Measurements from ENCODE around the gene SCRN1. TPM values are rescaled to one million over a fixed set of nuclear protein-coding genes. Genes with fewer than 3 reads are reported as not detected.

The SCRN1 gene
- total and polyA plus RNA-seq, 2 experiments from 2014 or later: 15.2 to 66.7 TPM

GRCh38 chr7:29977886-29978651 is 11.5 kb downstream of the SCRN1 start:
- Histone ChIP-seq H2AFZ (no peak overlapping the region), H3K79me2 (replicated peaks; ENCODE audit: insufficient read depth) (peaks cover 92% of the 10 kb centered on the region), H3K27me3 (ENCODE audit: insufficient read depth) (no peaks in the 10 kb centered on the region), H3K4me2 (no peak overlapping the region), H3F3A (replicated peaks; ENCODE audit: low read depth) (no peaks in the 10 kb centered on the region), H3K4me1 (ENCODE audit: insufficient read depth) (peaks cover 8% of the 10 kb centered on the region; the same call in 1 of the 2 replicates), H4K20me1 (replicated peaks; ENCODE audit: insufficient read depth) (peaks cover 54% of the 10 kb centered on the region), H3K4me3 (no peak overlapping the region), H3K27ac (ENCODE audit: low read depth) (0 out of 2 replicates have a peak overlapping the region, but pooled peaks have one; percentile 42), H3K36me3 (ENCODE audit: insufficient read depth) (no peaks in the 10 kb centered on the region), H3K9me2 (ENCODE audit: insufficient read depth) (no peaks in the 10 kb centered on the region)
- DNase-seq (ENCODE audit: low spot score) (peak; percentile 92), ATAC-seq (peak; percentile 100)
- Mint-ChIP-seq H3K4me1 (0 out of 3 replicates have a peak, but pooled peaks cover 4% of the 10 kb centered on the region), H3K9me3 (no peaks in the 10 kb centered on the region), H3K36me3 (ENCODE audit: low read depth) (no peaks in the 10 kb centered on the region), H3K27me3 (ENCODE audit: insufficient read depth, low read depth, poor library complexity) (no peaks in the 10 kb centered on the region), H3K27ac (no peak overlapping the region; the same call in 1 of the 2 replicates), H3K4me3 (no peak overlapping the region)
- TF ChIP-seq, protein P1, sequence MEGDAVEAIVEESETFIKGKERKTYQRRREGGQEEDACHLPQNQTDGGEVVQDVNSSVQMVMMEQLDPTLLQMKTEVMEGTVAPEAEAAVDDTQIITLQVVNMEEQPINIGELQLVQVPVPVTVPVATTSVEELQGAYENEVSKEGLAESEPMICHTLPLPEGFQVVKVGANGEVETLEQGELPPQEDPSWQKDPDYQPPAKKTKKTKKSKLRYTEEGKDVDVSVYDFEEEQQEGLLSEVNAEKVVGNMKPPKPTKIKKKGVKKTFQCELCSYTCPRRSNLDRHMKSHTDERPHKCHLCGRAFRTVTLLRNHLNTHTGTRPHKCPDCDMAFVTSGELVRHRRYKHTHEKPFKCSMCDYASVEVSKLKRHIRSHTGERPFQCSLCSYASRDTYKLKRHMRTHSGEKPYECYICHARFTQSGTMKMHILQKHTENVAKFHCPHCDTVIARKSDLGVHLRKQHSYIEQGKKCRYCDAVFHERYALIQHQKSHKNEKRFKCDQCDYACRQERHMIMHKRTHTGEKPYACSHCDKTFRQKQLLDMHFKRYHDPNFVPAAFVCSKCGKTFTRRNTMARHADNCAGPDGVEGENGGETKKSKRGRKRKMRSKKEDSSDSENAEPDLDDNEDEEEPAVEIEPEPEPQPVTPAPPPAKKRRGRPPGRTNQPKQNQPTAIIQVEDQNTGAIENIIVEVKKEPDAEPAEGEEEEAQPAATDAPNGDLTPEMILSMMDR (conservative IDR thresholded peaks at IDR 0.05; ENCODE audit: low read depth in 2 of 2): peak; percentile 59 to 80
- no peak for TF ChIP-seq EZH2phosphoT487 (IDR thresholded peaks at IDR 0.05; ENCODE audit: unreplicated experiment)

DNA sequence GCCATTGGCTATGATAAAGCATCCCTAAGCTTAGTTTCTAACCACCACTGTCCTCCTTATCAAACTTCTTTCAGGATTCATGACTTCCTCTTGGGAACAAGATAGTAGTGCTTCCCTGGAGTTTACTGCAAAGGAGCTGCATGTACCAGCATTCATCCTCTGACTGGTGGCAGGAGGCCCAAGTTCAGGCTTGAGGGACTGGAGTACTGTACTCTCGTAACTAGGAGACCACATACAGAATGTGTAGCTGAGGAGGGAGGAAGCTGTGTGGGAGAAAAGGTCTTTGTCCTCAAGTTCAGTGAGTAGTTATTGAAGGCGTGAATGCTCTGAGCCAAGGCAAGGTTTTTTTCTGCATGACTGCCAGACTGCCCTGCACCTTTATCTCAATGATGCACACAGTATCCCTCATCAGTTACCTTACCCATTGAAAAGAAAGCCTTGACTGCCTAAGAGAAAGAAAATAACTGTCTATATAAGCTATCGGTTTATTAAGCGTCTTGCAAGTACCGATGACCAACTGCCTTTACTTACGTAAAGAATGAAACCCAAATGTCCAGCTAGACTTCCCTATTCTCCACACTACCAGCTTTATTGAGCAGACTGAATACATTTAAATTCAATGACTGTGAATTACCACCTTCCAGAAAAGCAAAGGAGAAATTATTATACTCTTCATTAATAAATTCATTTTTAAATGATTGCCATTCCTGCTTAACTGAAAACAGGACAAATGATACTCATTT is 12.8 kb downstream of the SCRN1 start:
- DNase-seq (ENCODE audit: low spot score): no peak
- peaks cover 19% of the 10 kb centered on the region for H3K4me1 ChIP-seq (ENCODE audit: insufficient read depth)
- no peak overlapping the region for H3K4me2 ChIP-seq
- no peak overlapping the region for H2AFZ ChIP-seq
- no peak overlapping the region for H3K4me3 Mint-ChIP-seq
- no peak overlapping the region for H3K27ac Mint-ChIP-seq
- no peak overlapping the region for H3K4me3 ChIP-seq
- no peak overlapping the region for H3K27ac ChIP-seq (ENCODE audit: low read depth)
- H3K79me2 ChIP-seq (replicated peaks; ENCODE audit: insufficient read depth): peaks cover 92% of the 10 kb centered on the region
- H3K27me3 Mint-ChIP-seq (ENCODE audit: insufficient read depth, low read depth, poor library complexity): no peaks in the 10 kb centered on the region
- H3K36me3 Mint-ChIP-seq (ENCODE audit: low read depth): no peaks in the 10 kb centered on the region
- no peaks in the 10 kb centered on the region for H3K9me2 ChIP-seq (ENCODE audit: insufficient read depth)
- H3K27me3 ChIP-seq (ENCODE audit: insufficient read depth): no peaks in the 10 kb centered on the region
- H3F3A ChIP-seq (replicated peaks; ENCODE audit: low read depth): no peaks in the 10 kb centered on the region
- peaks cover 54% of the 10 kb centered on the region for H4K20me1 ChIP-seq (replicated peaks; ENCODE audit: insufficient read depth)
- H3K36me3 ChIP-seq (ENCODE audit: insufficient read depth): no peaks in the 10 kb centered on the region
- ATAC-seq: no peak
- H3K4me1 Mint-ChIP-seq: peaks cover 6% of the 10 kb centered on the region
- H3K9me3 Mint-ChIP-seq: no peaks in the 10 kb centered on the region
- no peak for TF ChIP-seq EZH2phosphoT487 (IDR thresholded peaks at IDR 0.05; ENCODE audit: unreplicated experiment)
- TF ChIP-seq, protein P2, sequence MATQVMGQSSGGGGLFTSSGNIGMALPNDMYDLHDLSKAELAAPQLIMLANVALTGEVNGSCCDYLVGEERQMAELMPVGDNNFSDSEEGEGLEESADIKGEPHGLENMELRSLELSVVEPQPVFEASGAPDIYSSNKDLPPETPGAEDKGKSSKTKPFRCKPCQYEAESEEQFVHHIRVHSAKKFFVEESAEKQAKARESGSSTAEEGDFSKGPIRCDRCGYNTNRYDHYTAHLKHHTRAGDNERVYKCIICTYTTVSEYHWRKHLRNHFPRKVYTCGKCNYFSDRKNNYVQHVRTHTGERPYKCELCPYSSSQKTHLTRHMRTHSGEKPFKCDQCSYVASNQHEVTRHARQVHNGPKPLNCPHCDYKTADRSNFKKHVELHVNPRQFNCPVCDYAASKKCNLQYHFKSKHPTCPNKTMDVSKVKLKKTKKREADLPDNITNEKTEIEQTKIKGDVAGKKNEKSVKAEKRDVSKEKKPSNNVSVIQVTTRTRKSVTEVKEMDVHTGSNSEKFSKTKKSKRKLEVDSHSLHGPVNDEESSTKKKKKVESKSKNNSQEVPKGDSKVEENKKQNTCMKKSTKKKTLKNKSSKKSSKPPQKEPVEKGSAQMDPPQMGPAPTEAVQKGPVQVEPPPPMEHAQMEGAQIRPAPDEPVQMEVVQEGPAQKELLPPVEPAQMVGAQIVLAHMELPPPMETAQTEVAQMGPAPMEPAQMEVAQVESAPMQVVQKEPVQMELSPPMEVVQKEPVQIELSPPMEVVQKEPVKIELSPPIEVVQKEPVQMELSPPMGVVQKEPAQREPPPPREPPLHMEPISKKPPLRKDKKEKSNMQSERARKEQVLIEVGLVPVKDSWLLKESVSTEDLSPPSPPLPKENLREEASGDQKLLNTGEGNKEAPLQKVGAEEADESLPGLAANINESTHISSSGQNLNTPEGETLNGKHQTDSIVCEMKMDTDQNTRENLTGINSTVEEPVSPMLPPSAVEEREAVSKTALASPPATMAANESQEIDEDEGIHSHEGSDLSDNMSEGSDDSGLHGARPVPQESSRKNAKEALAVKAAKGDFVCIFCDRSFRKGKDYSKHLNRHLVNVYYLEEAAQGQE (IDR thresholded peaks at IDR 0.05; ENCODE audit: unreplicated experiment): no peak
- TF ChIP-seq ZNF462 (CRISPR knock-in tag; IDR thresholded peaks at IDR 0.05): no peak
- no peak for TF ChIP-seq CREB1 (CRISPR knock-in tag; IDR thresholded peaks at IDR 0.05; ENCODE audit: low read depth)

Measured in GM23338 (cell line).